ENCODE results near the gene BAHCC1.

DNA sequence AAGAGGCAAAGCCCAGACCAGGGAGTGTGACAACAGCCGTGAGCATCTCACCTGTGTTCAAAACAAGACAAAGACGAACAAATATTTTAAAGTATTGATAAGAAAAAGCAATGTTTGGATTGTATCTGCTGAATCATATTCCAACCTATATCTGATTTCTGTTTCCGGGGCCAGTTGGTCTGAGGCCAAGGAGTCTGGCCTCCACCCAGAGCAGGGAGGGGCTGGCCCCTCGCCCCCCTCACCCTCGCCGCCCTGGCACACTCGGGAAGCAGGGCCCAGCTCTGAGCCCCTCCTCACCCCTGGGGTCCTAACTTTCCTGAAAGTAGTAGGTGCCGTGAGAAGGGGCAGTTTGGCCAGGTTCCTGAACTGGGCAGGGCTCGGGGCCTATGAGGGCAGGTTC, 69.3 kb downstream of the BAHCC1 start:
- TF ChIP-seq, protein P1, sequence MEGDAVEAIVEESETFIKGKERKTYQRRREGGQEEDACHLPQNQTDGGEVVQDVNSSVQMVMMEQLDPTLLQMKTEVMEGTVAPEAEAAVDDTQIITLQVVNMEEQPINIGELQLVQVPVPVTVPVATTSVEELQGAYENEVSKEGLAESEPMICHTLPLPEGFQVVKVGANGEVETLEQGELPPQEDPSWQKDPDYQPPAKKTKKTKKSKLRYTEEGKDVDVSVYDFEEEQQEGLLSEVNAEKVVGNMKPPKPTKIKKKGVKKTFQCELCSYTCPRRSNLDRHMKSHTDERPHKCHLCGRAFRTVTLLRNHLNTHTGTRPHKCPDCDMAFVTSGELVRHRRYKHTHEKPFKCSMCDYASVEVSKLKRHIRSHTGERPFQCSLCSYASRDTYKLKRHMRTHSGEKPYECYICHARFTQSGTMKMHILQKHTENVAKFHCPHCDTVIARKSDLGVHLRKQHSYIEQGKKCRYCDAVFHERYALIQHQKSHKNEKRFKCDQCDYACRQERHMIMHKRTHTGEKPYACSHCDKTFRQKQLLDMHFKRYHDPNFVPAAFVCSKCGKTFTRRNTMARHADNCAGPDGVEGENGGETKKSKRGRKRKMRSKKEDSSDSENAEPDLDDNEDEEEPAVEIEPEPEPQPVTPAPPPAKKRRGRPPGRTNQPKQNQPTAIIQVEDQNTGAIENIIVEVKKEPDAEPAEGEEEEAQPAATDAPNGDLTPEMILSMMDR (IDR thresholded peaks at IDR 0.05; ENCODE audit: low read depth, low read length, poor library complexity, severe bottlenecking), result no peak
- no peak for TF ChIP-seq EZH2phosphoT487 (IDR thresholded peaks at IDR 0.05; ENCODE audit: borderline replicate concordance, low read length)
